HEK293 (cell line): ENCODE data around the gene WNT7A.

ENCODE experiments used
- CTCF ChIA-PET: fragments of 350-600 bp; formaldehyde crosslinking; extraction: SDS; loops from one replicate; lab custom pipeline; 2021; ENCODE audit warnings: antibody characterized with exemption; lab: Yijun Ruan, JAX
- POLR2A ChIA-PET: fragments of 300-600 bp; formaldehyde crosslinking; extraction: SDS; loops from one replicate; lab custom pipeline; 2020; ENCODE audit warnings: antibody characterized with exemption, inconsistent platforms; lab: Yijun Ruan, JAX
- H3K27ac ChIP-seq: fragments of 200-500 bp; sonication (Bioruptor generic); 2 replicates; pipeline ENCODE4 v1.5.1; 2014; ENCODE audit warnings: low read depth, low read length, control low read depth, inconsistent platforms; ENCODE audit errors: extremely low read depth
- H3K36me3 ChIP-seq, 2 experiments: fragments of 200-500 bp in 1 of 2; sonication (Bioruptor generic) in 1 of 2; 1 replicate in 1 of 2; 2 replicates in 1 of 2; pipeline ENCODE4 v1.5.1; 2014 to 2017; ENCODE audit warnings: inconsistent platforms in 2 of 2, low read length in 2 of 2; ENCODE audit not compliant: control insufficient read depth in 2 of 2, insufficient read depth in 1 of 2
- H3K4me1 ChIP-seq: fragments of 200-500 bp; sonication (Bioruptor generic); 2 replicates; pipeline ENCODE4 v1.5.1; 2014; ENCODE audit warnings: mild to moderate bottlenecking, low read length, inconsistent platforms; ENCODE audit not compliant: control insufficient read depth, insufficient read depth
- H3K4me3 ChIP-seq: 2 replicates; pipeline ENCODE4 v1.5.1; 2011; ENCODE audit warnings: low read depth, mild to moderate bottlenecking, control low read depth, low read length, moderate library complexity
- H3K9me3 ChIP-seq: fragments of 200-500 bp; sonication (Bioruptor generic); 2 replicates; pipeline ENCODE4 v1.5.1; 2014; ENCODE audit warnings: low read depth, low read length, inconsistent platforms; ENCODE audit not compliant: control insufficient read depth, insufficient read depth
- ELK4 ChIP-seq: IDR thresholded peaks from 2 replicates; pipeline ENCODE4 v1.6.1; 2011; ENCODE audit warnings: mild to moderate bottlenecking, low read depth, low read length, borderline replicate concordance
- HOXD13 ChIP-seq: sonication (generic); formaldehyde crosslinking; IDR thresholded peaks from 2 replicates; pipeline ENCODE4 v1.8.0; 2022; ENCODE audit warnings: missing genetic modification reagents, borderline replicate concordance
- REST ChIP-seq: fragments of 450-650 bp; formaldehyde crosslinking; IDR thresholded peaks from 2 replicates; pipeline ENCODE4 v1.5.1; 2016; ENCODE audit warnings: missing biosample characterization, missing genetic modification characterization
- ZFP3 ChIP-seq: fragments of 450-650 bp; formaldehyde crosslinking; IDR thresholded peaks from 2 replicates; pipeline ENCODE4 v1.5.1; 2016; ENCODE audit warnings: low read depth, missing biosample characterization, missing genetic modification characterization
- ZIC2 ChIP-seq: fragments of 450-650 bp; formaldehyde crosslinking; IDR thresholded peaks from 2 replicates; pipeline ENCODE4 v1.5.1; 2016; ENCODE audit warnings: missing biosample characterization, missing genetic modification characterization
- ZNF202 ChIP-seq: fragments of 450-650 bp; formaldehyde crosslinking; IDR thresholded peaks from 2 replicates; pipeline ENCODE4 v1.5.1; 2016; ENCODE audit warnings: missing biosample characterization, missing genetic modification characterization, borderline replicate concordance
- ZNF211 ChIP-seq: fragments of 450-650 bp; formaldehyde crosslinking; IDR thresholded peaks from 2 replicates; pipeline ENCODE4 v1.5.1; 2016; ENCODE audit warnings: low read depth, missing biosample characterization, missing genetic modification characterization
- ZNF398 ChIP-seq: fragments of 450-650 bp; formaldehyde crosslinking; IDR thresholded peaks from 2 replicates; pipeline ENCODE4 v1.5.1; 2017; ENCODE audit warnings: missing biosample characterization, missing genetic modification characterization
- ZNF404 ChIP-seq: fragments of 450-650 bp; formaldehyde crosslinking; IDR thresholded peaks from 2 replicates; pipeline ENCODE4 v1.5.1; 2017; ENCODE audit warnings: missing biosample characterization, missing genetic modification characterization
- ZNF544 ChIP-seq: fragments of 450-650 bp; formaldehyde crosslinking; IDR thresholded peaks from 2 replicates; pipeline ENCODE4 v1.5.0; 2017; ENCODE audit warnings: missing biosample characterization, missing genetic modification characterization
- ZNF571 ChIP-seq: fragments of 450-650 bp; formaldehyde crosslinking; IDR thresholded peaks from 2 replicates; pipeline ENCODE4 v1.5.0; 2017; ENCODE audit warnings: missing biosample characterization, missing genetic modification characterization
- ZNF623 ChIP-seq: fragments of 450-650 bp; formaldehyde crosslinking; IDR thresholded peaks from 2 replicates; pipeline ENCODE4 v1.5.1; 2016; ENCODE audit warnings: missing biosample characterization, missing genetic modification characterization

WNT7A gene

GRCh38 chr3:13836658-13837587 lies 42.9 kb downstream of the WNT7A start:
- TF ChIP-seq ZNF398 (tag by site-specific recombination) = no peak
- 0 out of 2 replicates have a peak, but pooled peaks have one; percentile 48 for TF ChIP-seq ZFP3 (tag by site-specific recombination)
- Histone ChIP-seq H3K36me3 (no peaks in the 10 kb centered on the region), H3K9me3 (no peaks in the 10 kb centered on the region), H3K4me1 (no peaks in the 10 kb centered on the region), H3K27ac (no peak overlapping the region), H3K4me3 (no peak overlapping the region)
- POLR2A ChIA-PET = no interaction called here
- CTCF ChIA-PET = no interaction called here

GRCh38 chr3:13835246-13835645 lies 44.6 kb downstream of the WNT7A start:
- ChIA-PET POLR2A (no interaction called here), CTCF (interaction anchor here (0.6 to 1.1 kb wide), 3 partner anchors 19 to 665 kb away, joined by 3 read pairs; no protein-coding TSS in a partner anchor)
- no peak overlapping the region for H3K4me3 ChIP-seq
- H3K27ac ChIP-seq = no peak overlapping the region
- no peaks in the 10 kb centered on the region for H3K36me3 ChIP-seq
- TF ChIP-seq ZNF544 (tag by site-specific recombination) (no peak), ZNF211 (tag by site-specific recombination) (no peak), ZNF571 (no peak), ZNF404 (tag by site-specific recombination) (no peak), ELK4 (no peak), ZNF202 (tag by site-specific recombination) (no peak), HOXD13 (CRISPR knock-in tag) (no peak)
- H3K4me1 ChIP-seq = no peaks in the 10 kb centered on the region
- H3K9me3 ChIP-seq = no peaks in the 10 kb centered on the region

- H3K9me3 ChIP-seq = no peaks in the 10 kb centered on the region
- ChIA-PET CTCF (interaction anchor here (0.6 to 1.1 kb wide), 5 partner anchors 15 to 666 kb away, joined by 3 read pairs; no protein-coding TSS in a partner anchor), POLR2A (no interaction called here)
- TF ChIP-seq ZIC2 (tag by site-specific recombination) (0 out of 2 replicates have a peak, but pooled peaks have one; percentile 9), ZNF623 (tag by site-specific recombination) (peak; percentile 51), REST (tag by site-specific recombination) (no peak)
- no peak overlapping the region for H3K4me3 ChIP-seq
- no peaks in the 10 kb centered on the region for H3K36me3 ChIP-seq
- H3K4me1 ChIP-seq = no peaks in the 10 kb centered on the region
- no peak overlapping the region for H3K27ac ChIP-seq
Measured at GRCh38 chr3:13834258-13835035, 45.4 kb downstream of the WNT7A start.
